Activated CD8-positive, alpha-beta T cell treated with anti-CD3 and anti-CD28 coated beads for 36 hours (primary cell): ENCODE data around the gene HGFAC. TPM values are rescaled to one million over a fixed set of nuclear protein-coding genes. Genes with fewer than 3 reads are reported as not detected.

ENCODE experiments used
- ATAC-seq: fragments of 200-7000 bp; cut with Tn5 transposase; one replicate; pipeline ENCODE4 v1.10.0; 2021; ENCODE audit warnings: mild to moderate bottlenecking, moderate library complexity
- CTCF ChIA-PET: fragments of 350-600 bp; sonication (Branson Sonifier 250); formaldehyde crosslinking; loops from one replicate; lab custom pipeline; 2021; ENCODE audit warnings: antibody characterized with exemption; lab: Charles Lee
- POLR2A ChIA-PET: fragments of 350-600 bp; sonication (Branson Sonifier 250); formaldehyde crosslinking; loops from one replicate; lab custom pipeline; 2021; ENCODE audit warnings: antibody characterized with exemption; lab: Charles Lee
- DNase-seq: peaks from one replicate; pipeline ENCODE4 v3.0.0-alpha.2; 2020
- H3K27ac Mint-ChIP-seq: one replicate; pipeline ENCODE4 v1.8.0; 2021; ENCODE audit warnings: mild to moderate bottlenecking, mixed read lengths
- H3K27me3 Mint-ChIP-seq: one replicate; pipeline ENCODE4 v1.8.0; 2021; ENCODE audit warnings: mixed read lengths
- H3K36me3 Mint-ChIP-seq: one replicate; pipeline ENCODE4 v1.8.0; 2021; ENCODE audit warnings: low read depth, mixed read lengths
- H3K4me1 Mint-ChIP-seq: one replicate; pipeline ENCODE4 v1.8.0; 2021; ENCODE audit warnings: low read depth, mixed read lengths
- H3K4me3 Mint-ChIP-seq: one replicate; pipeline ENCODE4 v1.8.0; 2021; ENCODE audit warnings: mild to moderate bottlenecking, moderate library complexity, mixed read lengths
- H3K9me3 Mint-ChIP-seq: one replicate; pipeline ENCODE4 v1.8.0; 2021; ENCODE audit warnings: mixed read lengths
- CTCF ChIP-seq: fragments of 200-600 bp; IDR thresholded peaks from one replicate; pipeline ENCODE4 v1.8.0; 2022; ENCODE audit warnings: antibody characterized with exemption, mild to moderate bottlenecking
- intact Hi-C: fragments of 100-400 bp; cut with micrococcal nuclease; formaldehyde crosslinking; loops from one replicate; pipeline ENCODE4 v1.10.0; 2022
- total RNA-seq, 2 experiments: library from RNA; stranded (reverse); gene quantifications; one replicate each; pipeline ENCODE4 v1.2.3, GENCODE V29; 2021

Gene HGFAC
- total RNA-seq, 2 experiments from 2014 or later = not detected

DNA sequence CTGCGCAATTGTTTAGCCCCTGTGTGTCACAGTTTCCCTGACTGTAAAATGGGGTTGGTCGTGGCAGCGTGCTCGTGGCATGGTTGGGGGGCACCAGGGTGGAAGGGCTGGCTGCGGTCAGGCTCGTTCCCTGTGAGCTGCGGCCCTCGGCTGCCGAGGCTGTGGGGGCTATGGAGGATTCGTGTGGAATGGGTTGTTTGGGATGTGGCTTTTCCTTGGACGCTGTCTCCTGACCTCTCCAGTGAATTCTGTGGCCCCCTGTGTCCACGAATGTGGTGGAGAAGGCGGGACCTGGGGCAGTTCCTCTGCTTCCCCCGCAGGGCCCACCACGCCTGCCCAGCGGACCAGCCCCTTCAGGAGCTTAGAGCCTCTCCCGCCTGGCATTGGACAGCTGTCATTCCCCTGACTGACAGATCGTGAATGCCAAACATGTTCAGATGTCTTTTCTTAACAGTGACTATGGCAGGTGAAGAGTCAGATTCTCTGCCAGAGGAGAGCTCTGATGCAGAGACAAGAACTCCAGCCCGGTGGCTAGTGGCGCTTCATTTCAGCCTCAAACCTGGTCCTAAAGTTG is 17.2 kb upstream of the HGFAC start:
- intact Hi-C loops = no loop called here
- Mint-ChIP-seq H3K9me3 (no peaks in the 10 kb centered on the region), H3K36me3 (no peaks in the 10 kb centered on the region), H3K27me3 (no peaks in the 10 kb centered on the region), H3K4me3 (no peak overlapping the region), H3K27ac (no peak overlapping the region), H3K4me1 (no peaks in the 10 kb centered on the region)
- TF ChIP-seq CTCF = no peak
- CTCF ChIA-PET = no interaction called here
- POLR2A ChIA-PET = no interaction called here
- ATAC-seq (no peak), DNase-seq (no peak)

- Mint-ChIP-seq H3K36me3 (no peaks in the 10 kb centered on the region), H3K4me3 (no peak overlapping the region), H3K4me1 (no peaks in the 10 kb centered on the region), H3K9me3 (no peaks in the 10 kb centered on the region), H3K27me3 (no peaks in the 10 kb centered on the region), H3K27ac (no peak overlapping the region)
- DNase-seq = no peak
- no peak for TF ChIP-seq CTCF
- ChIA-PET CTCF (interaction anchor here (1.9 kb wide), 1 partner anchor 55 kb away, joined by 9 read pairs; no protein-coding TSS in a partner anchor), POLR2A (interaction anchor here (0.6 kb wide), 1 partner anchor 229 kb away, joined by 3 read pairs; no protein-coding TSS in a partner anchor)
- intact Hi-C loops = no loop called here
- ATAC-seq = no peak
Measured at GRCh38 chr4:3426465-3427133, 15.2 kb upstream of the HGFAC start.

GRCh38 chr4:3427134-3427476 is 14.7 kb upstream of the HGFAC start:
- Mint-ChIP-seq H3K36me3 (no peaks in the 10 kb centered on the region), H3K9me3 (no peaks in the 10 kb centered on the region), H3K27ac (no peak overlapping the region), H3K27me3 (no peaks in the 10 kb centered on the region), H3K4me3 (no peak overlapping the region), H3K4me1 (no peaks in the 10 kb centered on the region)
- TF ChIP-seq CTCF = no peak
- ChIA-PET CTCF (interaction anchor here (0.9 to 1.9 kb wide), 2 partner anchors 54 to 81 kb away, joined by 3 to 9 read pairs; no protein-coding TSS in a partner anchor), POLR2A (interaction anchor here (0.6 kb wide), 1 partner anchor 229 kb away, joined by 3 read pairs; no protein-coding TSS in a partner anchor)
- ATAC-seq (no peak), DNase-seq (no peak)
- intact Hi-C loops = no loop called here

DNA sequence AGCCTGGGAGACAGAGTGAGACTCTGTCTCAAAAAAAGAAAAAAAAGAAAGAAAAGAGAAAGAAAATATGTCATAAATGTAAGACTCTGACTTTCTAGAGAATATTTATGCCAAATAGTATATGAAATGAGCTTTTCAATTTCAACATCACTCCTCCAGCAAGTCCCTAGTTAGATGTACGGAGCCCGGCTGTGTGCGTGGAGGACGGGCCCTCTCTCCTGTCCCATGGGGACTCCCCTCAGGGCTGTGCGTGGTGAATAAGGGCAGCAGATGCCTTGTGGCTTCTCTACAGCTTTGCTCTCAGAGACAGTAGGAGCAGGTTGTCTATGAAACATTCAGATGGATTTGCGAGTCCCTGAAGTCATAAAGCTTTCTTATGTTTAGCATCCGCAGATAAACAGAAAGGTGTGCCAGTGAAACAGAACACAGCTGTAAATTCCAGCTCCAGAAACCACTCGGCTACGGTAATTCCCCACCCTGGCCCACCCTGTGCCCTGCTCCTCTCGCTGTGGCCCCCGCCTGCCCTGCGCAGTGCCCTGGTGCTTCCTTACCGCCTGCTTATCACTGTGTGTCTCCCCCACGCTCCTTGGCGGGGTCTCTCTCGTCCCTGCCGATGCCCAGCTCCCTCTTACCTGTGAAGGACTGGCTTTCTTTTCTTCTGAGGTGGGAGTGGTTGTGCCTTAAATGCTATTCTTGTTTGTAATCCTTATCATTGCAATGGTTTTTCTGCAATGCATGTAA is 13.9 kb upstream of the HGFAC start:
- ATAC-seq = no peak
- Mint-ChIP-seq H3K9me3 (no peaks in the 10 kb centered on the region), H3K36me3 (no peaks in the 10 kb centered on the region), H3K4me3 (no peak overlapping the region), H3K27ac (no peak overlapping the region), H3K27me3 (no peaks in the 10 kb centered on the region), H3K4me1 (no peaks in the 10 kb centered on the region)
- DNase-seq = no peak
- intact Hi-C loops = no loop called here
- ChIA-PET CTCF (interaction anchor here (0.9 to 1.9 kb wide), 2 partner anchors 53 to 82 kb away, joined by 3 to 9 read pairs; no protein-coding TSS in a partner anchor), POLR2A (no interaction called here)
- no peak for TF ChIP-seq CTCF
